HG03342 (cell line): Measurements from ENCODE around the gene STXBP2.
"Not testable (repeated sequence)": the region's sequence is repeated elsewhere in the genome, so short reads cannot be mapped to it uniquely, and the experiment has no call there.

Experiments
- ATAC-seq: cut with Tn5 transposase; IDR thresholded peaks from one replicate; pipeline ENCODE4 v1.9.1; 2021; ENCODE audit warnings: mild to moderate bottlenecking, moderate library complexity; ENCODE audit not compliant: unreplicated experiment

Gene STXBP2

DNA sequence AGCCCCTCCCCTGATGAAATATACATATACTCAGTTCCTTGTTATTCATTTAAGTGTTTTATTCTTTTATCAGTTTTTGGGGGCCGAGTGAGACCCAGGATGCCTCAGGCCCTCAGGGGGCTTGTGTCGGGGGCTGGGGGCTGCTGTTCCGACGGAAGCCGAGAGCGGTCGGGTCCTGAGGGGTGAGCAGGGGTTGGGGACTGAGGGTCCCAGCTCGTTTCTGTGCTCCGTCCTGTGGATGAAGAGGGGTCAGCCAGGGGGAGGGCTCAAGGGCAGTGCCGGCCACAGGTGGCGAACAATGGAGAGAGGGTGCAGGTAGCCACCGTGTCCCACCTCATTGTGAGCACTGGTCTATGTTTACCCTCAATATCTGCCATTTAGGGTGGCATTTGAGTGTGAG lies 5.3 kb upstream of the STXBP2 start:
- ATAC-seq: no peak

- no peak for ATAC-seq
Measured at GRCh38 chr19:7632340-7633203, 4.3 kb upstream of the STXBP2 start.

GRCh38 chr19:7633698-7634097 lies 3.2 kb upstream of the STXBP2 start, which contains the start of gene PCP2:
PCP2 (minus strand) TSS chr19:7633719; CDS start chr19:7633457, 262 bp downstream.
- ATAC-seq: no peak

DNA sequence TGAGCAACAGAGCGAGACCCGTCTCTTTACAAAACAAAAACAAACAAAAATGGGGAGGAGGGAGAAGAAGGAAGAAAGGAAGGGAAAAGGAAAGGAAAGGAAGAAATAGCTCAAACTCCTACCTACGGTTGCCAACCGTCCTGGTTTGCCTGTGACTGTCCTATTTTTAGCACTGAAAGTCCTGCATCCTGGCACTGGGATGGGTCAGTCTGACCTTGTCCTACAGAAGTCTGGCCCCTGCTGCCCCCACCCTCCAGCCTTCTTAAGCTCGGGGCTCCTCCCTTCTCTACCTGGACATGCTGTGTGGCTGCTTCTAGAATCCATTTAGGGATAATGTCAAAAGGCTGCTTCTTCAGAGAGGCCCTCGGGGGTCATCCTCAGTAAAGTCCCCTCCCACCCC lies 1.2 kb upstream of the STXBP2 start:
- no peak for ATAC-seq

- ATAC-seq: no peak
Measured at GRCh38 chr19:7636317-7636690, 606 bp upstream of the STXBP2 start.

DNA sequence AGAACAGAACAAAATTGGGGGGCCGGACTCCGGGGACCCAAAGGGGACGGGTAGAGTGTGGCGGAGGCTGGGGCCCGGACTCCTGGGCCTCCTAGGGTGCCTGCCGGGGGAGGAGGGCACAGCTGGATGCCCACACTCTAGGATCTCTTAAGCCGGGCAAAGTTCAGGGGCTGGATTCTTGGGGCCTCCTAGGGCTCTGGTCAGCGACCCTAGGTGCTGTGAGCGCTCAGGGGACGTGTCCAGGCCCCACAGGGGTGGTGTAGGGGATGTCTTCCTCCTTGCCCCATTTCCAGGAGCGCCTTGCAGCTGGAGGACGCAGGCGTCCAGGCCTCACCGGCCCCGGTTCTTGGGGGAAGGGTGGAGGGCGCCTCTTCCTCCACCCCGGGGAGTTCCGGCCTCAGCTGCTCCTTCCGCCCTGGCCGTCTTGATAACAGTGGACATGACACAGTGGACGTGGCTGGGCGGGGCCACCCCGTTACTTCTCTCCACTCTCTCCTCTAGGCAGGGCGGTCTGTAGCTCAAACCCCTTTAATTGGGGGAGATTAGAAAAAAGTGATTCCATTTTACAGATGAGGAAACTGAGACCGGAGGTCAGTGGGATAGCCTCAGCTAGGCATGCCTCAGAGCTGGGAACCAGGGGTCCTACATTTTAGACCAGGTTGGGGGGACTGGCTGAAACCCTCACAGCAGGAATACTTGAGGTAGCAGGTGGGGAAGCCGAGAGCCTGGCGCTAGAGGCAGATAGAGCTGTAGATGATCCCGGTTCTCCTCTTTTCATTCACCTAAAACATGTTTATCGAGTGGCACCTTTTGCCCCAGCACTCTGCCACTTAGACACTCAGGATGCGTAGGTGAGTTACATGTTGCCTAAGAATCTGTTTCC lies 705 bp downstream of the STXBP2 start:
- peak; percentile 18 for ATAC-seq

DNA sequence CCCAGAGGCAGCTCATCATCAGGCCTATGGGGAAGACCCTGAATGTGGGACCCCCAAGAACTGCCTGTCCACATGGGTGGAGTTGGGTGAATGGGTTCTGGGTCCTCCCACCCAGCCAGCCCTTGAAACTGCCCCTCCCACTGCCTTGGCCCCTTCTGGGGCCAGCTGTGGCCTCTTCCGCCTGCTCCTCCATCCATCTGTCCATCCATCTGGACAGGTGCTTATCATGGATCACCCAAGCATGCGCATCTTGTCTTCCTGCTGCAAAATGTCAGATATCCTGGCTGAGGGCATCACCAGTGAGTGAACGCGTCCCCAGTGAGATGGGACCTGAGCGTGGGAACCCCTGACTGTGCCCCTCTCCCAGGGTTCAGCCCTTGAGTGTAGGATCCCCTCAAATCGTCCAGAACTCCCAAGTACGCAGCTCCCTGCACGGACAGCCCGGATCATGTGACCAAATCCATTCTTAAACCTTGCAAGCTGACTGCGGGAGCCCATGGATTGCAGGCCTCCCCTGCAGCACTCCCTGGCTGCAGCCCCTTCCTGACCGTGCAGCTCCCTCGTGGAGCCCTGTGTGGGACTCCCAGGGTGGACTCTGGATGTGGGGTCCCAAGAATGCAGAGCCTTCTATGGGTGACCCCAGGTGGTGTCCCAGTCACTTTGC lies 2.0 kb downstream of the STXBP2 start:
- no peak for ATAC-seq

DNA sequence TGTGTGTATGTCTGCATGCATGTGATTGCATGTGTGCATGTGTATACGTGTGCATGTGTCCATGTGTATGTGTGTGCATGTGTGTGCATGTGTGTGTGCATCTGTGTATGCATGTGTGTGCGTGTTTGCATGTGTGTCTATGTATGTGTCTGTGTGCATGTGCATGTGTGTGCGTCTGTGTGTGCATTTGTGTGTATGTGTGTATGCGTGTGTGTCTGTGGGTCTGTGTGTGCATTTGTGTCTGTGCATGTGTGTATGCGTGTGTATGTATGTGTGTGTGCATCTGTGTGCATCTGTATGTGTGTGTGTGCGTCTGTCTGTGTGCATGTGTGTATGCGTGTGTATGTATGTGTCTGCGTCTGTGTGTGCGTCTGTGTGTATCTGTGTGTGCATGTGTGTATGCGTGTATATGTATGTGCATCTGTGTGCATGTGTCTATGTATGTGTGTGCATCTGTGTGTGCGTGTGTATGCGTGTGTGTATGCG lies 3.0 kb downstream of the STXBP2 start:
- ATAC-seq: no peak

DNA sequence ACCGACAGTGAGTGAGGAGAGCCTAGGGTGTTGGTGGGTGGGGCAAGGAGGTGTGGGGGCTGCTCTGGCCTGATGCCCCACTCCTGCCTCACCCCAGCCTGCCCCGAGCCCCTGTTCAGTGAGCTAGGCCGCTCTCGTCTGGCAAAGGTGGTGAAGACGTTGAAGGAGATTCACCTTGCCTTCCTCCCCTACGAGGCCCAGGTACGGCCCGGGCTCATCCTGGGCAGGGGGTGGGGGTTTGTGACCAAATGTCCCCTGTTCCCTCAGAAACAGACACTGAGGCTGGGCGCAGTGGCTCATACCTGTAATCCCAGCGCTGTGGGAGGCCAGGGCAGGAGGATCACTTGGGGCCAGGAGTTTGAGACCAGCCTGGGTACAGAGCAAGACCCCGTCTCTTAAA lies 3.9 kb downstream of the STXBP2 start:
- no peak for ATAC-seq

DNA sequence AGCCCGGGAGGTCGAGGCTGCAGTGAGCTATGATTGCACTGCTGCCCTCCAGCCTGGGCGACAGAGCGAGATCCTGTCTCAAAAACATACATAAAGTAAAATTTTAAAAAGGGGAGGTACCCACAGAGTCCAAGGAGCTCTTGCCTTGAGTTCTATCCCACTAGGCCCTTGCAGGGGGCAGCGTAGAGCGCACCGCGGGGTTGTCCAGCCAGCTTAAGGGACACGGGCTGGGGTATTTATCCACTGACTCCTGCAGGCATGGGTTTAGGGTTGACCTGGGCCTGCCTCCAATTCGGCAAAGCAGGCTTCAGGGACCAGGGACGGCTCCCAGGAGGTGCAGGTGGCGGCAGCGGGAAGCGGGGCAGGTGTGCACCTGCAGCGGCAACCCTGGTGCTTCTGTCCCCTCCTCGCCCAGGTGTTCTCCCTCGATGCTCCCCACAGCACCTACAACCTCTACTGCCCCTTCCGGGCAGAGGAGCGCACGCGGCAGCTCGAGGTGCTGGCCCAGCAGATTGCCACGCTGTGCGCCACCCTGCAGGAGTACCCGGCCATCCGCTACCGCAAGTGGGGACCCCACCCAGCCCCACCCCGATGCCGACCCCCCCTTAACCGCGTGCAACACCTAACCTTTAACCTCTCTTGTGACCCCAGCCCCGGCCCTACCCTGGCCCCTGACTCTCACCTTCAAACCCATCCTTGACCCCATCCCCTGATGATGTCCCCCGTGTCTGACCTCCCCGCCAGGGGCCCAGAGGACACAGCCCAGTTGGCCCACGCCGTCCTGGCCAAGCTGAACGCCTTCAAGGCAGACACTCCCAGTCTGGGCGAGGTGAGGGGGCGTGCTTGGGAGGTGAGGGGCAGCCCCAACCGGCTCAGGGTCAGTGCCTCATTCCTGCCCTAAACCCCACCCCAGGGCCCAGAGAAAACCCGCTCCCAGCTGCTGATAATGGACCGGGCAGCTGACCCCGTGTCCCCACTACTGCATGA lies 4.7 kb downstream of the STXBP2 start:
- no peak for ATAC-seq

DNA sequence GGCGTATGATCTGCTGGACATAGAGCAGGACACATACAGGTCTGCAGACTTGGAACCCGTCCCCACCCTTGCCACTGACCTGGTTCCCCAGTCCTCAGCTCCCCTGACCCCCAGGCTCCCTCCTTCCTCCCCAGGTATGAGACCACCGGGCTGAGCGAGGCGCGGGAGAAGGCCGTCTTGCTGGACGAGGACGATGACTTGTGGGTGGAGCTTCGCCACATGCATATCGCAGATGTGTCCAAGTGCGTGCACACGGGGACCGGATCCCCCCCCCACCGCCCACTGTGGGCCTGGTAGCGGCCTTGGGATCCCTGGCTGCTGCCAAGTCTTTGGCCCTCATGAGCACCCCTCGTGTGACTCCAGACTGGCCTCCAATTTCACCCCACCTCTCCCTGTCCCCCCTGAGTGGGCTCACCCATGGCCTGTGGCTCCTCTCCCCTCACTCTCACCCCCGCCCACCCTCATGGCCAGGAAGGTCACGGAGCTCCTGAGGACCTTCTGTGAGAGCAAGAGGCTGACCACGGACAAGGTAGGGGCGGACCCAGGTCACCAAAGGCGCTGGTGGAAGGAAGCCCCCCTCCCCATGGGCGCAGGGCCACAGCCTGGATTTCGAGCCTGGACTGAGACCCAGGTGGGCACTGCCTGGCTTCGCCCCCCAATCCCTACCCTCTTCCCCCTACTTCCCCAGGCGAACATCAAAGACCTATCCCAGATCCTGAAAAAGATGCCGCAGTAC lies 5.6 kb downstream of the STXBP2 start:
- no peak for ATAC-seq

GRCh38 chr19:7643031-7643415 lies 6.1 kb downstream of the STXBP2 start:
- ATAC-seq: no peak

DNA sequence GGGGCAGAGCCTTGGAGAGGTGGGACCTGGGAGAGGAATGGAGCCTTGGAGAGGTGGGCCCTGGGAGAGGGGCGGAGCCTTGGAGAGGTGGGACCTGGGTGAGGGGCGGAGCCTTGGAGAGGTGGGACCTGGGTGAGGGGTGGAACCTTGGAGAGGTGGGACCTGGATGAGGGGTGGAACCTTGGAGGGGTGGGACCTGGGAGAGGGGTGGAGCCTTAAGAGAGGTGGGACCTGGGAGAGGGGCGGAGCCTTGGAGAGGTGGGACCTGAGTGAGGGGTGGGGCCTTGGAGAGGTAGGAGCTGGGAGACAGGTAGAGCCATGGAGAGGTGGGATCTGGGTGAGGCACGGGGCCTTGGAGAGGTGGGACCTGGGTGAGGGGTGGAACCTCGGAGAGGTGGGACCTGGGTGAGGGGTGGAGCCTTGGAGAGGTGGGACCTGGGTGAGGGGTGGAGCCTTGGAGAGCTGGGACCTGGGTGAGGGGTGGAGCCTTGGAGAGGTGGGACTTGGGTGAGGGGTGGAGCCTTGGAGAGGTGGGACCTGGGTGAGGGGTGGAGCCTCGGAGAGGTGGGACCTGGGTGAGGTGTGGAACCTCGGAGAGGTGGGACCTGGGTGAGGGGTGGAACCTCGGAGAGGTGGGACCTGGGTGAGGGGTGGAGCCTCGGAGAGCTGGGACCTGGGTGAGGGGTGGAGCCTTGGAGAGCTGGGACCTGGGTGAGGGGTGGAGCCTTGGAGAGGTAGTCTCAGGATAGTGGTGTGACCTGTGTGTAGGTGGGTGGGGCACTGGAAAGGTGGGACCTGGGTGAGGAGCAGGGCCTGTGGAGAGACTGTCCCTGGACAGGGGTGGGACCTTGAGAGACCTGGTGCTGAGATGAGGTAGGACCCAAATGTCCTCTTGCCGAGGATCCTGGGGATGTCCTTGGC lies 7.0 kb downstream of the STXBP2 start:
- ATAC-seq: not testable (repeated sequence)

DNA sequence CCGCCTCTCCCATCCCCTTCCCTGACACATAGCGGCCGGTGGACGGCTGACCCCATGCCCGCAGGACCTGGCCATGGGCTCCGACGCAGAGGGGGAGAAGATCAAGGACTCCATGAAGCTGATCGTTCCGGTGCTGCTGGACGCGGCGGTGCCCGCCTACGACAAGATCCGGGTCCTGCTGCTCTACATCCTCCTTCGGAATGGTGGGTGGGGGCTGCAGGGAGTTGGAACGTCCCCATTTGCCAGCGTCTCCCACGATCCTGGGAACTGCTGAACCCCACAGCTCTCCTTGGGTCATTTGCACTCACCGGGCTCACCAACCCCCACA lies 7.6 kb downstream of the STXBP2 start:
- ATAC-seq: no peak

GRCh38 chr19:7645163-7645562 lies 8.3 kb downstream of the STXBP2 start:
- no peak for ATAC-seq

DNA sequence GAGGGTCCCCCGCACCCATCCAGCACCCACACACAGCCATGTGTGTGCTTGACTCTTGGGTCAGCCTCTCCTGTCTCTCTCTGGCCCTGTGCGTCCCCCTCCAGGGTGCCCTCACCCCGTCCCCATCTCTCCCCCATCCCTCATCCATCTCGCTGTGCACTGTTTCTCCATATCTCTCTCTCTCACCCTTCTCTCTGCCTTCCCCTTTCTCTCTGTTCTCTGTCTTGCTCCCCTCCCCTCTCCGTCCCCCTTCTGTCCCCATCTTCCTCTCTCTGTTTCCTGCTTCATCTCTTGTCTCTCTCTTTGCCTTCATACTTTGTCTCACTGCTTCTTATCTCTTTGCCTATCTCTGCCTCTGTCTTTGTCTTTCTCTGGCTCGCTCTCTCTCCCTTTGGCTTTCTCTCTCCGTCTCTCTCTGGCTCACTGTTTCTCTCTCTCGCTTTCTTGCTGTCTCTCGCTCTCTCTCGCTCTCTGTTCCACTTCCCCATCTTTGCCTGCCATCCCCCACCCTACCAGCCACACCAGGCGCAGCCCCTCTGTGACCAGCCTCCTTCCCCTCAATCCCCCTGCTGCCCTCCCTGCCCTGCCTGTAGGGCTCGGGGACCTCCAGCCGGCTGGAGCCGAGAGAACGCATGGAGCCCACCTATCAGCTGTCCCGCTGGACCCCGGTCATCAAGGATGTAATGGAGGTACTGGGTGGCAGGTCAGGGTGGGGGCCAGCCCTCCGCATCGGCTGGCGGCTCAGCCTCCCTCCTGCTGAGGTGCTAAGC lies 8.9 kb downstream of the STXBP2 start:
- ATAC-seq: no peak

DNA sequence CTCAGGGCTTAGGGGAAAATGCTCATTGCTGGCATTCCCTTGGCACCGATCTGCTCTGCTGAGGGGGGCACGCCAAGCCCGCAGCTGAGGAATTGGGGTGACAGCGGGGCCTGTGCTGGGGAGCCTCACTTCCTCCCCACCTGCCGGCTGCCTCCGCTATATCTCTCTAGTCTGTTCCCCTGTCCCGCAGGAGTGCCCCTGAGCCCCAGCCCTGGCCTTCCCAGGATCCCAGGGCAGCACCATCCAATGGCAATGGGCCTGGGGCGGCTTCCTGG lies 9.5 kb downstream of the STXBP2 start:
- no peak for ATAC-seq

GRCh38 chr19:7647156-7647555 lies 10.2 kb downstream of the STXBP2 start:
- ATAC-seq: no peak
